ENCODE measurements around the gene INA. TPM values are rescaled to one million over a fixed set of nuclear protein-coding genes. Genes with fewer than 3 reads are reported as not detected.

Gene INA
- 2.4 and 2.5 TPM in 2 replicates for total RNA-seq
- long read RNA-seq, partial matches to known transcripts = 0 of 1 reads
- long read RNA-seq, other reads (novel, unspliced or antisense) = 1 of 1 reads

DNA sequence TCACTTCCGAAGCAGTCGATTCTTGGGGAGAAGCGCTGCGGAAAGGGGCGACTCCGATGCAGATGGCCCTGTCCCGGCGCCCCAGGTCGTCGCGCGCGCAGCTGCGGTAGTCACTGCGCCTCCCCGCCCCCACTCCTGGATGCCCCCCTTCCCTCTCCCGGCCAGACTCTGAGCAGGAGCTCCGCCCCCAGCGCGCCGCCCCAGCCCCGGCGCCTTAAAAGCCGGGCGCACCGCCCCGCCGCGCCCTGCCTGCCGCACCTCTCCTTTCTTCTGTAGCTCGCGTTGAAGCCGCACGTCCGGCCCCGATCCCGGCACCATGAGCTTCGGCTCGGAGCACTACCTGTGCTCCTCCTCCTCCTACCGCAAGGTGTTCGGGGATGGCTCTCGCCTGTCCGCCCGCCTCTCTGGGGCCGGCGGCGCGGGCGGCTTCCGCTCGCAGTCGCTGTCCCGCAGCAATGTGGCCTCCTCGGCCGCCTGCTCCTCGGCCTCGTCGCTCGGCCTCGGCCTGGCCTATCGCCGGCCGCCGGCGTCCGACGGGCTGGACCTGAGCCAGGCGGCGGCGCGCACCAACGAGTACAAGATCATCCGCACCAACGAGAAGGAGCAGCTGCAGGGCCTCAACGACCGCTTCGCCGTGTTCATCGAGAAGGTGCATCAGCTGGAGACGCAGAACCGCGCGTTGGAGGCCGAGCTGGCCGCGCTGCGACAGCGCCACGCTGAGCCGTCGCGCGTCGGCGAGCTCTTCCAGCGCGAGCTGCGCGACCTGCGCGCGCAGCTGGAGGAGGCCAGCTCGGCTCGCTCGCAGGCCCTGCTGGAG is at the start of gene INA:
Gene INA, plus strand, starts transcription at position 243 of the 817 bp plus-strand sequence. Its CDS starts 74 bp downstream, at position 317.
- DNase-seq (ENCODE audit: extremely low spot score, unreplicated experiment) = no peak
- Mint-ChIP-seq H3K9me3 (ENCODE audit: unreplicated experiment) (no peaks in the 10 kb centered on the region), H3K27me3 (ENCODE audit: unreplicated experiment) (peaks cover 40% of the 10 kb centered on the region), H3K4me1 (ENCODE audit: unreplicated experiment) (peaks cover 26% of the 10 kb centered on the region), H3K27ac (ENCODE audit: unreplicated experiment) (no peak within 1 kb of the TSS), H3K4me3 (ENCODE audit: unreplicated experiment) (peak within 1 kb of the TSS; percentile 68), H3K36me3 (ENCODE audit: unreplicated experiment) (no peaks in the 10 kb centered on the region)
- TF ChIP-seq, protein P1, sequence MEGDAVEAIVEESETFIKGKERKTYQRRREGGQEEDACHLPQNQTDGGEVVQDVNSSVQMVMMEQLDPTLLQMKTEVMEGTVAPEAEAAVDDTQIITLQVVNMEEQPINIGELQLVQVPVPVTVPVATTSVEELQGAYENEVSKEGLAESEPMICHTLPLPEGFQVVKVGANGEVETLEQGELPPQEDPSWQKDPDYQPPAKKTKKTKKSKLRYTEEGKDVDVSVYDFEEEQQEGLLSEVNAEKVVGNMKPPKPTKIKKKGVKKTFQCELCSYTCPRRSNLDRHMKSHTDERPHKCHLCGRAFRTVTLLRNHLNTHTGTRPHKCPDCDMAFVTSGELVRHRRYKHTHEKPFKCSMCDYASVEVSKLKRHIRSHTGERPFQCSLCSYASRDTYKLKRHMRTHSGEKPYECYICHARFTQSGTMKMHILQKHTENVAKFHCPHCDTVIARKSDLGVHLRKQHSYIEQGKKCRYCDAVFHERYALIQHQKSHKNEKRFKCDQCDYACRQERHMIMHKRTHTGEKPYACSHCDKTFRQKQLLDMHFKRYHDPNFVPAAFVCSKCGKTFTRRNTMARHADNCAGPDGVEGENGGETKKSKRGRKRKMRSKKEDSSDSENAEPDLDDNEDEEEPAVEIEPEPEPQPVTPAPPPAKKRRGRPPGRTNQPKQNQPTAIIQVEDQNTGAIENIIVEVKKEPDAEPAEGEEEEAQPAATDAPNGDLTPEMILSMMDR (IDR thresholded peaks at IDR 0.05) = no peak

DNA sequence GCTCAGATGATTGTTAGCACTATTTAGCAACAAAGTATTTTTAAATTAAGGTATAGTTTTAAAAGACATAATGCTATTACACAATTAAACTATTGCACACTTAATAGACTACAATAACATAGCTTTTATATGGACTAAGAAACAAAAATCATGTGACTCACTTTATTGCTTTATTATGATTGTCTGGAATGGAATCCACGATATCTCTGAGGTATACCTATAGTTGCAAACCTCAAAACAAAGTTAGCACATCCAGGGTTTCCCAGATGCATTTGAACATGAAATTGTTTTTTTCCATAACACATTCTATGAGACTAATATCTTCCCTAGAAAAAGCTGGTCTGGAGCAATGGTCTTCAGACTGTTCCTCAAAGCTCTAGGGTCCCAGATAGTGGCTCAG is 49.5 kb upstream of the INA start:
- TF ChIP-seq, protein P1 (IDR thresholded peaks at IDR 0.05) = no peak
- DNase-seq (ENCODE audit: extremely low spot score, unreplicated experiment) = no peak
- H3K27me3 Mint-ChIP-seq (ENCODE audit: unreplicated experiment) = no peaks in the 10 kb centered on the region
- H3K4me3 Mint-ChIP-seq (ENCODE audit: unreplicated experiment) = no peak overlapping the region
- no peak overlapping the region for H3K27ac Mint-ChIP-seq (ENCODE audit: unreplicated experiment)
- H3K4me1 Mint-ChIP-seq (ENCODE audit: unreplicated experiment) = peaks cover 30% of the 10 kb centered on the region
- peaks cover 9% of the 10 kb centered on the region for H3K9me3 Mint-ChIP-seq (ENCODE audit: unreplicated experiment)
- no peaks in the 10 kb centered on the region for H3K36me3 Mint-ChIP-seq (ENCODE audit: unreplicated experiment)

DNA sequence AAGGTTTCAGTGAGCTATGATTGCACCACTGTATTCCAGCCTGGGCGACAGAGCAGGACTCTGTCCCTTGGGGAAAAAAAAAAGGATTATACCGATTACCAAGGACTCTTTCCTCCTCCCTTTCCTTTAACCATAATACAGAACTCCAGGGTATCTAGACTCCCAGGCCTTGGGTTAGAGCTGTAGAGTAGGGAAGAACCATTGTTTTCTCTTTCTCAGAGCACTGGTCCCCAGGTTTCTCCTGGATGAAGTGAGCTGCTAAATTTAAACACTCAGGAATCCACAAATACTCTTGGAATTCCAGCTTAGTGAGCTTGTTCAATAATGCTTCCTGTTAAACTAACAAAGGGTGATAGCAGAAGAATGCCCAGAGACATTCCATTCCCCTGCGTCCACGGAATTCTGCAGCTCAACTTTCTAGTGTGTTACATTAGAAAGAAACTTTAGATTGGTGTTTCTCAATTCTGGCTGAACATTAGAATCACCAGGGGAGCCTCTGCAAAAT is 45.8 kb upstream of the INA start:
- H3K27ac Mint-ChIP-seq (ENCODE audit: unreplicated experiment) = peak overlapping the region; percentile 93
- TF ChIP-seq, protein P1 (IDR thresholded peaks at IDR 0.05) = no peak
- no peak overlapping the region for H3K4me3 Mint-ChIP-seq (ENCODE audit: unreplicated experiment)
- no peaks in the 10 kb centered on the region for H3K27me3 Mint-ChIP-seq (ENCODE audit: unreplicated experiment)
- no peak for DNase-seq (ENCODE audit: extremely low spot score, unreplicated experiment)
- H3K36me3 Mint-ChIP-seq (ENCODE audit: unreplicated experiment) = no peaks in the 10 kb centered on the region
- peaks cover 32% of the 10 kb centered on the region for H3K4me1 Mint-ChIP-seq (ENCODE audit: unreplicated experiment)
- no peaks in the 10 kb centered on the region for H3K9me3 Mint-ChIP-seq (ENCODE audit: unreplicated experiment)

GRCh38 chr10:103232131-103232673 is 44.7 kb upstream of the INA start:
- H3K27ac Mint-ChIP-seq (ENCODE audit: unreplicated experiment) = peak overlapping the region; percentile 93
- DNase-seq (ENCODE audit: extremely low spot score, unreplicated experiment) = no peak
- H3K27me3 Mint-ChIP-seq (ENCODE audit: unreplicated experiment) = no peaks in the 10 kb centered on the region
- H3K9me3 Mint-ChIP-seq (ENCODE audit: unreplicated experiment) = no peaks in the 10 kb centered on the region
- H3K36me3 Mint-ChIP-seq (ENCODE audit: unreplicated experiment) = no peaks in the 10 kb centered on the region
- TF ChIP-seq, protein P1 (IDR thresholded peaks at IDR 0.05) = no peak
- H3K4me3 Mint-ChIP-seq (ENCODE audit: unreplicated experiment) = no peak overlapping the region
- H3K4me1 Mint-ChIP-seq (ENCODE audit: unreplicated experiment) = peaks cover 32% of the 10 kb centered on the region

Data from osteocyte (in vitro differentiated cells).